GM12865 (cell line): ENCODE measurements around the gene HTR3C.
"Not testable (repeated sequence)": the region's sequence is repeated elsewhere in the genome, so short reads cannot be mapped to it uniquely, and the experiment has no call there.

Source experiments
- DNase-seq: peaks from one replicate; pipeline ENCODE4 v3.0.0; 2010; ENCODE audit warnings: low read depth
- H3K4me3 ChIP-seq: 2 replicates; pipeline ENCODE4 v1.5.1; 2011; ENCODE audit warnings: mild to moderate bottlenecking, low read depth, low read length, control low read depth
- CTCF ChIP-seq: IDR thresholded peaks from 2 replicates; pipeline ENCODE4 v1.5.1; 2011; ENCODE audit warnings: low read length, control low read depth, low read depth, inconsistent platforms; ENCODE audit not compliant: insufficient read depth; ENCODE audit errors: missing control alignments

The HTR3C gene

GRCh38 chr3:184052767-184053166, at the start of gene HTR3C:
HTR3C (plus strand) TSS chr3:184053047; CDS start chr3:184053081, 34 bp downstream.
- no peak for DNase-seq
- H3K4me3 ChIP-seq: no peak within 1 kb of the TSS
- no peak for TF ChIP-seq CTCF

- no peak for TF ChIP-seq CTCF
- no peak overlapping the region for H3K4me3 ChIP-seq
- DNase-seq: no peak
Observed at GRCh38 chr3:184003187-184003967, 49.5 kb upstream of the HTR3C start.

GRCh38 chr3:184004476-184004875, 48.4 kb upstream of the HTR3C start:
- H3K4me3 ChIP-seq: no peak overlapping the region
- no peak for TF ChIP-seq CTCF
- DNase-seq: no peak

GRCh38 chr3:184005941-184006507, 46.8 kb upstream of the HTR3C start:
- no peak for TF ChIP-seq CTCF
- peak; percentile 2 for DNase-seq
- no peak overlapping the region for H3K4me3 ChIP-seq

GRCh38 chr3:184007143-184007813, 45.6 kb upstream of the HTR3C start:
- not testable (repeated sequence) for DNase-seq, H3K4me3 ChIP-seq

- no peak overlapping the region for H3K4me3 ChIP-seq
- no peak for TF ChIP-seq CTCF
- no peak for DNase-seq
Observed at GRCh38 chr3:184008161-184008560, 44.7 kb upstream of the HTR3C start.

- TF ChIP-seq CTCF: no peak
- H3K4me3 ChIP-seq: no peak overlapping the region
- DNase-seq: no peak
Observed at GRCh38 chr3:184011230-184011876, 41.5 kb upstream of the HTR3C start.
